DMS79 treated with DMSO at 0.1 percent for 48 hours (cell line): ENCODE results near the gene PAPLN.
"Not testable (repeated sequence)": the region's sequence is repeated elsewhere in the genome, so short reads cannot be mapped to it uniquely, and the experiment has no call there.

Source experiments
- DNase-seq: peaks from one replicate; lab custom pipeline; 2025; lab: John Stamatoyannopoulos, UW

The PAPLN gene

GRCh38 chr14:73289729-73290128 lies 52.4 kb downstream of the PAPLN start:
- no peak for DNase-seq

DNA sequence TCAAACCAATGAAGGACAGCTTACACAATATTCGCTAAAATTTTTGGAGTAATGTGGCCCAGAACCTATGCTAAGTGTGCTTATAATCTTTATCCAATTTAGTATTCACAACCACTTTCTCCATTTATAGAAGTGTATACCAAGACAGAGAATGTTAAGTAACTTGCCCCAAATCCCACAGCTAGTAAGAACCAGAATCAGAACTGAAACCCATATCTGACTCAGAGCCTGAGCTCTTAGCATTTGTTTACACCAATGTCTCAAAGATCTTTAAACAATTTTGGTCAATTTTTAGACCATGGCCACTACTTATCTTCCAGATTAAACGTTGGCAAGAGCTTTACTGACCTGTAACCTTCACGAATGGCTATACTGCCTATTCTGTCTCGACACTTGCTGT lies 53.0 kb downstream of the PAPLN start:
- no peak for DNase-seq

GRCh38 chr14:73293782-73294781 lies 56.8 kb downstream of the PAPLN start:
- no peak for DNase-seq

DNA sequence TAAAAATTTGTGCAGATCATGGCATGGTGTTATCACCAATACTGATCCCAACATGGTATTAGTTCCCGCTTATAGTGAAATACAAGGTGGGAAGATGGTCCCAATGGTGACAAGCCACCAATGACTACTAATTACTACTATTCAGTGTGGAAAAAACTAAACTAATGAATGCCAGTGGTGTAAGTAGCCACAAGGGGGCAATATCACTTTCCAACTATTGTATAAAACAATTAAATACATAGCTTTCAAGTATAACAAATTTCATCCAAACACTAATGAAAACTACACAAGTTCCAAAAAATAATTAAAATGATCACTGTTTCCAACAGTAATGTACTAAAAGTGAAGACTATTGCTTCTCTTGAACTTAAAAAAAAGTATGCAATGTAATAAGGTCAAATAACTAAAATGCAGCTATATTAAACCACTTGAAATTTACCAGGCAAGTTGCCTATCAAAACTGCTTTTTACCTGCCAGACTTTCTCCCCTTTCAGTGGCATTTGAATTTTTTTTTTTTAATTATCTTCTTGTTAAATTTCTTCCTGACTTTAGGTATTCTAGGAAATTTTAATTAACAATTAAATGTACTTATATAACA lies 58.0 kb downstream of the PAPLN start:
- DNase-seq = peak; percentile 41

DNA sequence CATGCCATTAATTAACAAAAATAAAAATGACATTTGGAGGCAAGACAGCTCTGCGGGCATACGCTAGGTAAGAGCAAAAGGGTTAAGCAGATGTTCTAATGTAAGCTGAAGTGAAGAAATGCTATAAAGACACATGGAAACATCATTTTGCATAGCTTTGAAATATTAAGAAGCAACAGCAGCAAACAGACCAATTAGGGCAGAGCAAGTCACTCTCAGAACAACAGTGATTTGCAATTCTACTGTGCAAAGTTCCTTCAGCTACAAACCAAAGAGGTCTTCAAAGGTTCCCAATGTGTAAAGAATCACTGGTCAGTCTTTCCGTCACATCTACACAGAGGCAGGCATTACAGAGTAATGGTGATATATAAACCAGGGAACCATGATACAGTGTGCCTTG lies 68.2 kb downstream of the PAPLN start:
- DNase-seq = no peak

DNA sequence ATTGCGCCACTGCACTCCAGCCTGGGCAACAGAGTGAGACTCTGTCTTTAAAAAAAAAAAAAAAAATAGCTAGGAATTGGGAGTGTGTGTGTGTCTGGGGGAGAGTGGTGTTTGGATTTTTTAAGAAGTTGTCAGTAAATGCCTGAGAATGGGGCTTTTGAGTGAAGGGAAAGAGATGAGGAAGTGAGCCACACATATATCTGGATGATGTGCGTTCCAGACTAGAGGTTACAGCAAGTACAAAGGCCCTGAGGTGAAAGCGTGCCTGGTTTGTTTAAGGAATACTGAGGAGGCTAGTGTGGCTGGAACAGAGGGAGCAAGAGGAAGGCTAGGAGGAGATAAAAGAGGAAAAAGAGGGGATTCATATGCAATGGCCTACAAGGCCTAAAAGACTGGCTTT lies 70.0 kb downstream of the PAPLN start:
- DNase-seq = no peak

DNA sequence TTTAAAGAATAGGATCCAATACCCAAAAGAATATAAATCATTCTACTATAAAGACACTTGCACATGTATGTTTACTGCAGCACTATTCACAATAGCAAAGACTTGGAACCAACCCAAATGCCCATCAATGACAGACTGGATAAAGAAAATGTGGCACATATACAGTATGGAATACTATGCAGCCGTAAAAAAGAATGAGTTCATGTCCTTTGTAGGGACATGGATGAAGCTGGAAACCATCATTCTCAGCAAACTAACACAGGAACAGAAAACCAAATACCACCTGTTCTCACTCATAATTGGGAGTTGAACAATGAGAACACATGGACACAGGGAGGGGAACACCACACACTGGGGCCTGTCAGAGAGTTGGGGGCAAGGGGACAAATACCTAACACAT lies 71.9 kb downstream of the PAPLN start:
- not testable (repeated sequence) for DNase-seq

GRCh38 chr14:73311708-73312030 lies 74.4 kb downstream of the PAPLN start:
- no peak for DNase-seq

- no peak for DNase-seq
Observed at GRCh38 chr14:73312687-73313086, 75.4 kb downstream of the PAPLN start.

DNA sequence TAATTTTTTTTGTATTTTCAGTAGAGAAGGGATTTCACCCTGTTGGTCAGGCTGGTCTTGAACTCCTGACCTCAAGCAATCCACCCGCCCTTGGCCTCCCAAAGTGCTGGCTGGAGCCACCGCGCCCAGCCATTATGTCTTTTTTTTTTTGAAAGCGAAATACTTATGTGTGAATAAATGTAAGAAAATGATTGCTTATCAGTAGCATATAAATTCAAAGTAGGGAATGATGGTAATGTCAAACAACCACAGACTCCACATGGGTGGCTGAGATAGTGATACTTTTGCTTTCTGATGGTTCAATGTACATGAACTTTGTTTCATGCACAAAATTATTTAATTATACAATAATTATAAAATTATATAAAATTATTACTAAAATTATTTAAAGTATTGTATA lies 75.8 kb downstream of the PAPLN start:
- no peak for DNase-seq

DNA sequence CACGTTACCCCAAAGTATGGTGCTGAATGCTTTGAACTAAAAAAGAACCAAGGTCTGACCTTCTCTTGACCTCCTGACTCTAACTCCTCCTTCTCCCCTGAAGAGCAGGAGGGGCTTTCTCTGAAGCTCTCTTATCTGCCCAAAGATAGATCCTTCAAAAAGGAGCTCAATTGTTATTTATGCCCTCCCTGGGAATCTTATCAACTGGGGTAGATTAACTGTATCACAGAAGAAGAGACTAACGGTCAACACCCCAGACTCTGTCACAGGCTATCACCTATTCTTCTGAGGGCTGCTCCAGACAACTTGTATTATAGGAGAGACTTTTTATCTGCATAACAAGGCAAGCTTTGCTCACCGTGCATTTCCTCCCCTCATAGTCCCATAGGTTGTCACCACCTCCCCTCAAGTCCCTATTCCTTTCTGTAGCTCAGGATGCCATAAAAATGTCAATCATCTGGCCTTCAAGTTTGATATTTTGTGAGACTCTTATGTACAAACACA lies 86.6 kb downstream of the PAPLN start:
- DNase-seq = no peak
